Breast epithelium (tissue), 3 donors: ENCODE results near the gene GNAL.

Experiments used
- POLR2A ChIP-seq: fragments of 450-650 bp; IDR thresholded peaks from one replicate; pipeline ENCODE4 v1.6.1; 2016; ENCODE audit warnings: antibody characterized with exemption, mild to moderate bottlenecking, moderate library complexity
- TF ChIP-seq, protein P1 (sequence below), 3 donors: fragments of 450-650 bp; IDR thresholded peaks; one replicate each; pipeline ENCODE4 v1.5.1; 2016 to 2017; ENCODE audit warnings: antibody characterized with exemption in 3 of 3, mild to moderate bottlenecking in 3 of 3, moderate library complexity in 3 of 3

GRCh38 chr18:11807233-11807632, 118.2 kb downstream of the GNAL start:
- TF ChIP-seq, protein P1, sequence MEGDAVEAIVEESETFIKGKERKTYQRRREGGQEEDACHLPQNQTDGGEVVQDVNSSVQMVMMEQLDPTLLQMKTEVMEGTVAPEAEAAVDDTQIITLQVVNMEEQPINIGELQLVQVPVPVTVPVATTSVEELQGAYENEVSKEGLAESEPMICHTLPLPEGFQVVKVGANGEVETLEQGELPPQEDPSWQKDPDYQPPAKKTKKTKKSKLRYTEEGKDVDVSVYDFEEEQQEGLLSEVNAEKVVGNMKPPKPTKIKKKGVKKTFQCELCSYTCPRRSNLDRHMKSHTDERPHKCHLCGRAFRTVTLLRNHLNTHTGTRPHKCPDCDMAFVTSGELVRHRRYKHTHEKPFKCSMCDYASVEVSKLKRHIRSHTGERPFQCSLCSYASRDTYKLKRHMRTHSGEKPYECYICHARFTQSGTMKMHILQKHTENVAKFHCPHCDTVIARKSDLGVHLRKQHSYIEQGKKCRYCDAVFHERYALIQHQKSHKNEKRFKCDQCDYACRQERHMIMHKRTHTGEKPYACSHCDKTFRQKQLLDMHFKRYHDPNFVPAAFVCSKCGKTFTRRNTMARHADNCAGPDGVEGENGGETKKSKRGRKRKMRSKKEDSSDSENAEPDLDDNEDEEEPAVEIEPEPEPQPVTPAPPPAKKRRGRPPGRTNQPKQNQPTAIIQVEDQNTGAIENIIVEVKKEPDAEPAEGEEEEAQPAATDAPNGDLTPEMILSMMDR (IDR thresholded peaks at IDR 0.05): no peak
- no peak for TF ChIP-seq POLR2A
